Spleen (tissue), 7 donors: ENCODE measurements around the gene LRRC32.

Source experiments
- CTCF ChIP-seq, 11 experiments: fragments of 200-600 bp in 7 of 11; fragments of 450-650 bp in 4 of 11; sonication (generic) in 4 of 11; IDR thresholded peaks in 8 of 11; conservative IDR thresholded peaks in 3 of 11; 1 replicate in 7 of 11; 2 replicates in 4 of 11; pipeline versions ENCODE4 v1.4.0 to v1.8.0; 2016 to 2021; ENCODE audit warnings: antibody characterized with exemption in 11 of 11, inconsistent platforms in 4 of 11, mild to moderate bottlenecking in 1 of 11
- POLR2A ChIP-seq, 3 donors: fragments of 450-650 bp; IDR thresholded peaks; one replicate each; pipeline ENCODE4 v1.5.1; 2017; ENCODE audit warnings: antibody characterized with exemption in 3 of 3, mild to moderate bottlenecking in 1 of 3
- donor health status: DM: no; HTN: no; CAD: no; lungs with moderate emphysema.
- donor health status: DM: no; HTN: no; CAD: no.
- donor health status: DM: no; HTN: no; CAD: no.

GRCh38 chr11:76640501-76640900 is 30.0 kb downstream of the LRRC32 start:
- TF ChIP-seq CTCF (IDR thresholded peaks at IDR 0.05 in 8 of 11, conservative IDR thresholded peaks at IDR 0.05 in 3 of 11) = no peak
- TF ChIP-seq POLR2A (IDR thresholded peaks at IDR 0.05) = no peak
